Right atrium auricular region (tissue), 2 donors: ENCODE measurements around the gene CNFN. TPM values are rescaled to one million over a fixed set of nuclear protein-coding genes. Genes with fewer than 3 reads are reported as not detected.

Experiments
- DNase-seq: peaks from one replicate; pipeline ENCODE4 v3.0.0-alpha.2; 2019; ENCODE audit warnings: low spot score
- H3K27ac ChIP-seq, 2 donors: fragments of 200-600 bp; sonication (generic); 1 replicate in 1 of 2; 2 replicates in 1 of 2; pipeline ENCODE4 v1.5.1; 2016 to 2019
- H3K27me3 ChIP-seq, 2 donors: fragments of 200-600 bp; sonication (generic); one replicate each; pipeline versions ENCODE4 v1.5.1 to v1.6.0; 2017 to 2019
- H3K36me3 ChIP-seq: fragments of 200-600 bp; sonication (generic); one replicate; pipeline ENCODE4 v1.5.1; 2016
- H3K4me1 ChIP-seq, 2 donors: fragments of 200-600 bp; sonication (generic); one replicate each; pipeline versions ENCODE4 v1.5.1 to v1.6.0; 2017 to 2019
- H3K4me3 ChIP-seq, 2 donors: fragments of 200-600 bp; sonication (generic); 1 replicate in 1 of 2; 2 replicates in 1 of 2; pipeline ENCODE4 v1.5.1; 2017 to 2019; ENCODE audit warnings: mild to moderate bottlenecking in 1 of 2, moderate library complexity in 1 of 2
- H3K9me3 ChIP-seq, 2 donors: fragments of 200-600 bp; sonication (generic); one replicate each; pipeline ENCODE4 v1.5.1; 2019
- total RNA-seq, 2 donors: library from RNA; depleted of rRNA; stranded (reverse); fragments of >200 nt; gene quantifications; one replicate each; pipeline ENCODE4 v1.1.0, GENCODE V29; 2016
- TF ChIP-seq, protein P1 (sequence below), 2 donors: fragments of 200-600 bp; sonication (generic); IDR thresholded peaks; one replicate each; pipeline ENCODE4 v1.5.1; 2019; ENCODE audit warnings: antibody characterized with exemption in 2 of 2

CNFN gene
- total RNA-seq, 2 donors from 2014 or later = 1.1 TPM; not detected in 1

DNA sequence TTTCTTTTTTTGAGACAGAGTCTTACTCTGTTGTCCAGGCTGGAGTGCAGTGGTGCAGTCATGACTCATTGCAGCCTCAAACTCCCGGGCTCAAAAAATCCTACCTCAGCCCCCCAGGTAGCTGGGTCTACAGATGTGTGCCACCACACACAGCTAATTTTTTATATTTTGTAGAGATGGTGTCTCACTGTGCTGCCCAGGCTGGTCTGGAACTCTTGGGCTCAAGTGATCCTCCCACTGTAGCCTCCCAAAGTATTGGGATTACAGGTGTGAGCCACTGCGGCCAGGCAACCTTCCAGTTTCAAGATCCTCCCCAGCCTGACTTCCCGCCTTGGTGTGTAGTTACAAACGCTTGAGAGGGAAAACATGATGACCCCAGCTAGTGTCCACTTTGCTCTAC, 22.2 kb downstream of the CNFN start:
- Histone ChIP-seq H3K27ac (no peak overlapping the region), H3K4me1 (peaks cover 3 to 26% of the 10 kb centered on the region in 2 donors), H3K4me3 (no peak overlapping the region), H3K36me3 (peaks cover 14% of the 10 kb centered on the region), H3K9me3 (no peaks in the 10 kb centered on the region), H3K27me3 (no peaks in the 10 kb centered on the region)
- TF ChIP-seq, protein P1, sequence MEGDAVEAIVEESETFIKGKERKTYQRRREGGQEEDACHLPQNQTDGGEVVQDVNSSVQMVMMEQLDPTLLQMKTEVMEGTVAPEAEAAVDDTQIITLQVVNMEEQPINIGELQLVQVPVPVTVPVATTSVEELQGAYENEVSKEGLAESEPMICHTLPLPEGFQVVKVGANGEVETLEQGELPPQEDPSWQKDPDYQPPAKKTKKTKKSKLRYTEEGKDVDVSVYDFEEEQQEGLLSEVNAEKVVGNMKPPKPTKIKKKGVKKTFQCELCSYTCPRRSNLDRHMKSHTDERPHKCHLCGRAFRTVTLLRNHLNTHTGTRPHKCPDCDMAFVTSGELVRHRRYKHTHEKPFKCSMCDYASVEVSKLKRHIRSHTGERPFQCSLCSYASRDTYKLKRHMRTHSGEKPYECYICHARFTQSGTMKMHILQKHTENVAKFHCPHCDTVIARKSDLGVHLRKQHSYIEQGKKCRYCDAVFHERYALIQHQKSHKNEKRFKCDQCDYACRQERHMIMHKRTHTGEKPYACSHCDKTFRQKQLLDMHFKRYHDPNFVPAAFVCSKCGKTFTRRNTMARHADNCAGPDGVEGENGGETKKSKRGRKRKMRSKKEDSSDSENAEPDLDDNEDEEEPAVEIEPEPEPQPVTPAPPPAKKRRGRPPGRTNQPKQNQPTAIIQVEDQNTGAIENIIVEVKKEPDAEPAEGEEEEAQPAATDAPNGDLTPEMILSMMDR (IDR thresholded peaks at IDR 0.05) = no peak
- DNase-seq = no peak

DNA sequence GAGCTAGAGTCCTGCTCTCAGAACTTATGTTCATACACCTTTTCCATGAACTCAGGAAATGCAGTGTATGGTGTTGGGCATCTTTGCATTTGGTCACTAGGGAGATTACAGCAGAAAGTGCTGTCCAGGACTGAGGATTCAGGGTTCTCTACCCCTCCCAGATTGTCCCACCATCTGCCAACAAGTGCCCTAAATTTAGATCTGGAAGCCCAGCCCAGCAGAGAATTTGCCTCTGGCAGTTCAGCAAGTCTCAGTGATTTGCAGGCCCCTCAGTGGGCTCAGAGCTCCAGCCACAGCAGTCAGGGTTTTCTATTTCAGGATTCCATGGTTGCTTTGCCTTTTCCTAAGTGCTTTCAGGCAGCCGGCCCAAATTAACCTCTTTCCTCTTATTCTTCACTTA, 23.4 kb downstream of the CNFN start:
- Histone ChIP-seq H3K9me3 (no peaks in the 10 kb centered on the region), H3K4me3 (no peak overlapping the region), H3K27ac (peak overlapping the region; percentile 55 to 59), H3K27me3 (no peaks in the 10 kb centered on the region), H3K4me1 (peaks cover 3 to 26% of the 10 kb centered on the region in 2 donors), H3K36me3 (peaks cover 21% of the 10 kb centered on the region)
- DNase-seq = no peak
- TF ChIP-seq, protein P1 (IDR thresholded peaks at IDR 0.05) = no peak

DNA sequence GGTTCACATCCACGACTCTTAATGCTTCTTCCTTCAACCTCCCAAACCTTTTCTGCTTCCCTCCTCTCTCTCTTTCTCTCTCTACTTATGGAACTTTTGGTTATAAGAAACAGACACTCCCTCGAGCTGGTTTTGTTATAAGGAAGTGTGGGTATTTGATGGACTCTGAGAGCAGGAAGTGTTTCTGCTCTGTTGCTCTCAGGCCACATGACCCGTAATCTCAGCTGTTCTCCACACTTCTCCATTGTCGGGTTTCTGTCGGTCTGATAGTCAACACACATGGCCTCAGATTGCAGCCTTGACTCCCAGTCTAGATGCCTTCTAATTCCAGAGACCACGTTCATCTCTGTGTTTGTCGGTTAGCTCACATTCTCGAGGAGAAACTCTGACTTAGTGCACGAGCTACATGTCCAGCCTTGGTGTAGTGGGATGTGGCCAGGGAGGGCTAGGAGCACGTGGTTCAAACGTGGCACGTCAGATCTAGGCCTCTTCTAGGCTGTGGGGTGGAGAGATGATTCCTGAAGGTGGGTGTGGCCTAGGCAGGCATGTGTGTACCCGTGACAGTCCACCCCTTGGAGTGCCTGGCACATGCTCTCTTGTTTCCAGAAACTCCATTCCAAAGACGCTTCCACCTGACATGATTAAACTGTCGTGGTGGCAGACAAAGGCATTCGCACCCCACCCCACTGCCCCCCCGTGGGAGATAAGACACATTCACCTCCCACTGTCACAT, 26.3 kb downstream of the CNFN start:
- no peaks in the 10 kb centered on the region for H3K9me3 ChIP-seq
- H3K27ac ChIP-seq = no peak overlapping the region
- H3K36me3 ChIP-seq = peaks cover 31% of the 10 kb centered on the region
- H3K27me3 ChIP-seq = no peaks in the 10 kb centered on the region
- peaks cover 3 to 26% of the 10 kb centered on the region in 2 donors for H3K4me1 ChIP-seq
- no peak overlapping the region for H3K4me3 ChIP-seq
- DNase-seq = no peak
- TF ChIP-seq, protein P1 (IDR thresholded peaks at IDR 0.05) = no peak

DNA sequence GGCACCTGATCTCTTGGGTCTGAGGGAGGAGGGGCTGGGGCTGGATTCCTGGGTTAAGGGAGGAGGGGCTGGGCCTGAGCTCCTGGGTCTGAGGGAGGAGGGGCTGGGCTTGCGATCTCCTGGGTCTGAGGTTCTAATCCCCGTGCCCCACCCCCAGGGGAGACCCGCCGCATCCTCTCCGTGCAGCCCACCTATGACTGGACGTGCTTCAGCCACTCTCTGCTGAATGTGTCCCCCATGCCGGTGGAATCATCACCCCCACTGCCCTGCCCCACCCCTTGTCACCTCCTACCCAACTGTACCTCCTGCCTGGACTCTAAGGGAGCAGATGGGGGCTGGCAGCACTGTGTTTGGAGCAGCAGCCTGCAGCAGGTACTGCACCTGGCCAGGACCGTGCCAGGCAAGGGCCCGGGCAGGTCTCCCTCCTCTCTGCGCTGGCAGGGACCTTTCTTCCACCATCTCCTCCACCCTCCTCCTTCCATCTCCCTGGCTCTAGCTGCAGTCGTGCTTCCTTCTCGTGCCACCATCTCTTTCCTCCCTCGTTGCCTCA, 27.1 kb downstream of the CNFN start:
- Histone ChIP-seq H3K9me3 (no peaks in the 10 kb centered on the region), H3K4me3 (no peak overlapping the region), H3K27ac (no peak overlapping the region), H3K36me3 (peaks cover 33% of the 10 kb centered on the region), H3K4me1 (peaks cover 3 to 26% of the 10 kb centered on the region in 2 donors), H3K27me3 (no peaks in the 10 kb centered on the region)
- TF ChIP-seq, protein P1 (IDR thresholded peaks at IDR 0.05) = no peak
- DNase-seq = no peak

DNA sequence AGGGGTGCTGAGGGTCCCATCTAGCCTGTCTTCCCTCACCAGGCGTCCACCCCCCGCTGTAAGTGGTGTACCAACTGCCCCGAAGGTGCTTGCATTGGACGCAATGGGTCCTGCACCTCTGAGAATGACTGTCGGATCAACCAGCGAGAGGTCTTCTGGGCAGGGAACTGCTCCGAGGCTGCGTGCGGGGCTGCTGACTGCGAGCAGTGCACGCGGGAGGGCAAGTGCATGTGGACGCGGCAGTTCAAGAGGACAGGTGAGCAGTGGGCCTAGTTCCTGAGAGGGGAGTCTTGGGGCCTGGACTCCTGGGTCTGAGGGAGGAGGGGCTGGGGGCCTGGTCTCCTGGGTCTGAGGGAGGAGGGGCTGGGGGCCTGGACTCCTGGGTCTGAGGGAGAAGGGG, 27.8 kb downstream of the CNFN start:
- no peaks in the 10 kb centered on the region for H3K9me3 ChIP-seq
- H3K4me1 ChIP-seq = peaks cover 3 to 22% of the 10 kb centered on the region in 2 donors
- TF ChIP-seq, protein P1 (IDR thresholded peaks at IDR 0.05) = no peak
- peaks cover 37% of the 10 kb centered on the region for H3K36me3 ChIP-seq
- no peaks in the 10 kb centered on the region for H3K27me3 ChIP-seq
- no peak overlapping the region for H3K4me3 ChIP-seq
- no peak for DNase-seq
- H3K27ac ChIP-seq = no peak overlapping the region
